NCI-H187 treated with DMSO at 0.1 percent for 48 hours (cell line): ENCODE results near the gene FAM184A.

Experiments used
- DNase-seq: peaks from one replicate; lab custom pipeline; 2025; lab: John Stamatoyannopoulos, UW

FAM184A gene

DNA sequence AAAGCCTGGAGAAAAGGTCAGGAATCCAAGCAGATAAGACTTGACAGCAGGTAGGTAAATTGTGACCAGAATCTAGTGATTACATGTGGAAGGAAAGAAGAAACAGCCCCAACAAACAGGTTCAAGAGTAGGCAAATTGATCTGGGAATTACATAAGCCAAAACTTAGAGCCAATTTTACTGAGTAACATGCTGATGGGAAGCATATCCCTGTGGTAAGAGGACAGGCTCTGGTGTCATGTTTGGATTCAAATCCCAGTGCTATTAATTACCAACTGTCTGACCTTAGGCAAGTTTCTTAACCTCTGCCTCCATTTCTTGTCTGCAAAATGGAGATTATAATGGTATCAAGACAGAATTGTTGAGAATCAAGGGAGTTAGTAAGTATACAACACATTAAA is 163.9 kb downstream of the FAM184A start:
- DNase-seq = no peak

DNA sequence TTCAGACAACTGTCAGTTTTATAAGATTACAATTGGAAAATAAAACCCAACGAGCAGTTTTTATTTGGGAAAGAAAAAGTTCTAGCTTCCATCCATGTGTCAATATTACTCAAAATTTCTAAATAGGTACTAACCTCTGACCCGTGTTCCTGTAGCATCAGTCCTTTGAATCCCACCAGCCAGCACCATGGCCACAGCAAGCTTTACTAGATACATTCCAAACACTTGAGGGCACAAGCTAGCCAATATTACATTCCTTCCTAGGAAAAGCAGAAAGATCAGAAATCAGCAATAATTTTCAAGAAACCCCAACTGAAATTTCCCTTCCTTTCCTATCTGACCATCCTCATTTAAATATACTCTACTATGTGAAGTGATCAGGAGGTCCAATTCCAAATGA is 165.3 kb downstream of the FAM184A start:
- no peak for DNase-seq

DNA sequence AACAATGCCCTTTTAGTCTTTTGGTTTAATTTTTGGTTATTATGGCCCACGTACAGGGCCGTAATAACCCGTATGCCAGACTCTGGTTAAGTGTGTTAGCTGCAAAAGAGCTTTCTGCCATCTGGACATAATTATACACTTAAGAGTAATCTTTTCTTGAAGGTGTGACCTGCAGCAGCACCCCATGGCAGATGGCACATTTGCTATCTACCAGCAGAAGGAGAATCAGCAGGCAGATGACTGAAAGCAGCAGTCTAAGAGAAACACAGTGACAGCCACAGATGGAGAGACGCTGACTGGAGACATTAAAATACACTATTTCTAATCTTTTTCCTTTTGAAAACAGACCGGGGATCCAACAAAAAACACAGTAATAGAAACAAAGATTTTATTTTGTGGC is 165.8 kb downstream of the FAM184A start:
- DNase-seq = no peak
